ENCODE data around the gene CCNY. TPM values are rescaled to one million over a fixed set of nuclear protein-coding genes. Genes with fewer than 3 reads are reported as not detected.

The CCNY gene
- total RNA-seq, 4 donors from 2014 or later = 22.4 to 35.1 (median 29.9) TPM

- Histone ChIP-seq H3K9me3 (no peaks in the 10 kb centered on the region), H3K4me3 (no peak overlapping the region), H3K27ac (no peak overlapping the region), H3K36me3 (no peaks in the 10 kb centered on the region), H3K4me1 (peaks cover 13% of the 10 kb centered on the region), H3K27me3 (no peaks in the 10 kb centered on the region)
- no peak for TF ChIP-seq POLR2A (IDR thresholded peaks at IDR 0.05)
- TF ChIP-seq POLR2AphosphoS5 (IDR thresholded peaks at IDR 0.05) = no peak
- no peak for TF ChIP-seq CTCF (IDR thresholded peaks at IDR 0.05)
- no peak for TF ChIP-seq EP300 (IDR thresholded peaks at IDR 0.05)
- WGBS = 88% methylated on average over 5 of the region's 5 CpGs
- no peak for DNase-seq (ENCODE audit: low spot score in 2 of 2)
Observed at GRCh38 chr10:35377050-35377728, 40.9 kb downstream of the CCNY start.

- no peak for DNase-seq (ENCODE audit: low spot score in 2 of 2)
- TF ChIP-seq POLR2A (IDR thresholded peaks at IDR 0.05) = no peak
- TF ChIP-seq CTCF (IDR thresholded peaks at IDR 0.05) = no peak
- TF ChIP-seq EP300 (IDR thresholded peaks at IDR 0.05) = no peak
- no peak for TF ChIP-seq POLR2AphosphoS5 (IDR thresholded peaks at IDR 0.05)
- peak overlapping the region; percentile 26 for H3K27ac ChIP-seq
- 86% methylated on average over 9 of the region's 9 CpGs for WGBS
- no peaks in the 10 kb centered on the region for H3K36me3 ChIP-seq
- H3K27me3 ChIP-seq = no peaks in the 10 kb centered on the region
- peaks cover 8% of the 10 kb centered on the region for H3K4me1 ChIP-seq
- no peaks in the 10 kb centered on the region for H3K9me3 ChIP-seq
- H3K4me3 ChIP-seq = no peak overlapping the region
Observed at GRCh38 chr10:35378541-35379210, 42.4 kb downstream of the CCNY start.

DNA sequence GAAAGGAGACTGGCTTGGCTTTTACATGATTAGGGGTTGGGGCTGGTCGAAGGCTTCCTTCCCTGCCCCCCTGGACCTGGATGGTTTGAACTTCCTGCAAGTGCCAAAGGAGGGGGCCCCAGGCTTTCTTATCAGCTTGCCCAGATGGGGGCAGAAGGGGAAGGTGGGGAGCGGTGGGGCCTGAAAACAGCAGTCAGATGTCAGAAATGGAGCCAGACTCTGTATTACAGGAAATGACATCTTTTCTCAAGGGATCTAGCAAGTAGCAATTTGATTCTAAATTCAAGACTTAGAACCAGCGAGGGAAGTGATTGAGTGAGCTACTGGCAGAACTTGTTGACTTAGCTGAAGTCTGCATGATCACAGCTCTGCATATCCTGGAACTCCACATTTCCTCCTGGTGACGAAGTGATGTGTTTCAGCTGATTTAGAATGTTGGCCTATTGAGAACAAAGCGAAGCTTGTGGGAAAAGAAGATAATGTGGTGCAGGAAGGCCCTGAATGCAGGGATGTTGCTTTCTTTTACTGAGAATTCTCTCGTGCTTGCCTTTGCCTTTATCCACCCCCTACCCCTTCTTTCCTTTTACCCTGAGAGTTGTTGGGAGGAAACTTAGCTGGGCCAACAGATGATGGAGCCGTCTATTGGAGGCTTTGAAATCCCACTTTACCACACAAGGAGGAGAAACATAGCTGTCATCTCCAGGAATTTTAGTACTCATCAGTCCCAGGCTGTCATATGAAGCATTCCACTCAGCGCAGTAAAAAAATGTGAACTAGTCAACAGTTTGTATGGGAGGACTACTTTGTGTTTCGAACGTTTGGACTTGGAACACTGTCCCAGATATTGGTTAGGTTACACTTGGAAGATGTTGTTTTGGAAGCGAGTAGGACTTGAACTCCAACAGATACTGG lies 43.2 kb downstream of the CCNY start:
- Histone ChIP-seq H3K36me3 (no peaks in the 10 kb centered on the region), H3K27ac (peak overlapping the region; percentile 26), H3K4me1 (peaks cover 8% of the 10 kb centered on the region), H3K4me3 (no peak overlapping the region), H3K9me3 (no peaks in the 10 kb centered on the region), H3K27me3 (no peaks in the 10 kb centered on the region)
- DNase-seq (ENCODE audit: low spot score in 2 of 2) = no peak
- 64% methylated on average over 11 of the region's 11 CpGs for WGBS
- TF ChIP-seq POLR2A (IDR thresholded peaks at IDR 0.05) (no peak), EP300 (IDR thresholded peaks at IDR 0.05) (no peak), POLR2AphosphoS5 (IDR thresholded peaks at IDR 0.05) (no peak)

- Histone ChIP-seq H3K4me1 (peaks cover 15% of the 10 kb centered on the region), H3K9me3 (no peaks in the 10 kb centered on the region), H3K27ac (no peak overlapping the region), H3K27me3 (no peaks in the 10 kb centered on the region), H3K4me3 (no peak overlapping the region), H3K36me3 (no peaks in the 10 kb centered on the region)
- 81% methylated on average over 8 of the region's 8 CpGs for WGBS
- no peak for DNase-seq (ENCODE audit: low spot score in 2 of 2)
- TF ChIP-seq CTCF (IDR thresholded peaks at IDR 0.05) = no peak
Observed at GRCh38 chr10:35382096-35382495, 45.8 kb downstream of the CCNY start.

DNA sequence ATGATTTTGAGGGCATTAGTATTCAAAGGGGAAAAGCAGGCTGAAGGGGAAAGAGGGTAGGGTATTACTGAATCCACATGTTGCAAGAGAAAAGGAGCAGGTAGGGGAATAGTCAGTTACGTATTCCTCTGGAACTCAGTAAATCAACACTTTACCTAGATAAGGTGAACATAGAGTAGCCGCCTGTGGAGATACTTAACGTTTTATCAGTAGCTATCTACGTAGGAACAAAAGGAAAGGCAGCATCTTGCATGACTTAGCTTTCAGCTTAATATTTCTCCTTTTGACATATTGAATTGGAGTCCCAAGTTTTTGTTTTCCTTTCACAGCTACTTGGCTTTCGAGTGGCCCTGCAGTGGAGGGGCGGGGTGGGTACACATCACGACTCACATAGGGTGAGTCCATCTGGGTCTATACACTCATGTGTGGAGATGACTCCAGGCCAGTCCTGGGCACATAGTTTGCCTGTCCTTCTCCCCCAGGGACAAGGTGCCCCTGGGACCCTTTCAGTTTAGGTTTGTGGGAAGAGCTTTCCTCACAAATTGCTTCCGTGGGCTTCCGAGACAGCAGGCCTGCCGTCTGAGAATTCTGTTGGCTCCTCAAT lies 48.1 kb downstream of the CCNY start:
- DNase-seq (ENCODE audit: low spot score in 2 of 2) = no peak
- no peak overlapping the region for H3K27ac ChIP-seq
- H3K4me1 ChIP-seq = peaks cover 13% of the 10 kb centered on the region

More for the DNA sequence above, 48.1 kb downstream of the CCNY start:
- H3K9me3 ChIP-seq = no peaks in the 10 kb centered on the region
- WGBS = 87% methylated on average over 10 of the region's 10 CpGs
- TF ChIP-seq EP300 (IDR thresholded peaks at IDR 0.05) = no peak
- no peak for TF ChIP-seq POLR2AphosphoS5 (IDR thresholded peaks at IDR 0.05)
- no peak for TF ChIP-seq POLR2A (IDR thresholded peaks at IDR 0.05)
- no peak for TF ChIP-seq CTCF (IDR thresholded peaks at IDR 0.05)
- H3K36me3 ChIP-seq = no peaks in the 10 kb centered on the region
- H3K27me3 ChIP-seq = no peaks in the 10 kb centered on the region
- H3K4me3 ChIP-seq = no peak overlapping the region

Measured in suprapubic skin (tissue), 4 donors.